Inferior parietal cortex (tissue), 1 donor: ENCODE results near the gene GARNL3.

ENCODE experiments used
- DNase-seq: peaks from one replicate; pipeline ENCODE4 v3.0.0-alpha.2; 2016; ENCODE audit errors: extremely low spot score

The GARNL3 gene

GRCh38 chr9:127277770-127278169 lies 13.2 kb downstream of the GARNL3 start:
- DNase-seq, result no peak

- no peak for DNase-seq
Observed at GRCh38 chr9:127278372-127278771, 13.8 kb downstream of the GARNL3 start.

- DNase-seq, result no peak
Observed at GRCh38 chr9:127279717-127280285, 15.2 kb downstream of the GARNL3 start.

GRCh38 chr9:127280880-127281660 lies 16.5 kb downstream of the GARNL3 start:
- DNase-seq, result no peak

- DNase-seq, result no peak
Observed at GRCh38 chr9:127281891-127282290, 17.3 kb downstream of the GARNL3 start.

- DNase-seq, result no peak
Observed at GRCh38 chr9:127282611-127283010, 18.0 kb downstream of the GARNL3 start.

GRCh38 chr9:127283135-127283534 lies 18.6 kb downstream of the GARNL3 start:
- DNase-seq, result no peak

GRCh38 chr9:127283917-127284497 lies 19.4 kb downstream of the GARNL3 start:
- DNase-seq, result peak; percentile 63

GRCh38 chr9:127285965-127286364 lies 21.4 kb downstream of the GARNL3 start:
- DNase-seq, result no peak

- no peak for DNase-seq
Observed at GRCh38 chr9:127290561-127291065, 26.0 kb downstream of the GARNL3 start.

GRCh38 chr9:127291246-127291778 lies 26.7 kb downstream of the GARNL3 start:
- no peak for DNase-seq

GRCh38 chr9:127292415-127292814 lies 27.8 kb downstream of the GARNL3 start:
- DNase-seq, result no peak

GRCh38 chr9:127293328-127293727 lies 28.8 kb downstream of the GARNL3 start:
- no peak for DNase-seq

- no peak for DNase-seq
Observed at GRCh38 chr9:127293767-127294166, 29.2 kb downstream of the GARNL3 start.

- no peak for DNase-seq
Observed at GRCh38 chr9:127295005-127295404, 30.4 kb downstream of the GARNL3 start.

GRCh38 chr9:127300886-127301447 lies 36.4 kb downstream of the GARNL3 start:
- no peak for DNase-seq

GRCh38 chr9:127303830-127304229 lies 39.3 kb downstream of the GARNL3 start:
- DNase-seq, result no peak

- DNase-seq, result no peak
Observed at GRCh38 chr9:127305206-127305837, 40.7 kb downstream of the GARNL3 start.

- no peak for DNase-seq
Observed at GRCh38 chr9:127305838-127306226, 41.3 kb downstream of the GARNL3 start.

GRCh38 chr9:127307802-127308201 lies 43.2 kb downstream of the GARNL3 start:
- DNase-seq, result no peak

GRCh38 chr9:127308652-127309434 lies 44.3 kb downstream of the GARNL3 start:
- no peak for DNase-seq
